Gastroesophageal sphincter (tissue), 4 donors: ENCODE measurements around the gene SH2D6. TPM values are rescaled to one million over a fixed set of nuclear protein-coding genes. Genes with fewer than 3 reads are reported as not detected.

ENCODE experiments used
- ATAC-seq: fragments of 150-250 bp; one replicate; pipeline ENCODE4 v1.9.1; 2016; ENCODE audit warnings: mild to moderate bottlenecking, moderate library complexity
- H3K27ac ChIP-seq, 4 donors: fragments of 200-600 bp; sonication (generic) in 3 of 4; 1 replicate in 3 of 4; 2 replicates in 1 of 4; pipeline ENCODE4 v1.5.1; 2016 to 2019
- H3K27me3 ChIP-seq: fragments of 200-600 bp; sonication (generic); one replicate; pipeline ENCODE4 v1.5.1; 2019
- H3K36me3 ChIP-seq, 2 donors: fragments of 200-600 bp; sonication (generic); one replicate each; pipeline ENCODE4 v1.5.1; 2019; ENCODE audit warnings: control low read depth in 1 of 2
- H3K4me1 ChIP-seq, 3 donors: fragments of 200-600 bp; sonication (generic); 1 replicate in 2 of 3; 2 replicates in 1 of 3; pipeline ENCODE4 v1.5.1; 2016 to 2019; ENCODE audit warnings: control low read depth in 2 of 3
- H3K4me3 ChIP-seq, 2 donors: fragments of 200-600 bp; sonication (generic); one replicate each; pipeline ENCODE4 v1.5.1; 2019; ENCODE audit warnings: mild to moderate bottlenecking in 1 of 2, moderate library complexity in 1 of 2
- H3K9me3 ChIP-seq, 3 donors: fragments of 200-600 bp; sonication (generic); one replicate each; pipeline ENCODE4 v1.5.1; 2017 to 2019; ENCODE audit warnings: control low read depth in 2 of 3
- CTCF ChIP-seq, 4 experiments: fragments of 200-600 bp in 2 of 4; fragments of 450-650 bp in 2 of 4; sonication (generic) in 1 of 4; IDR thresholded peaks; one replicate each; pipeline ENCODE4 v1.5.1; 2017 to 2019; ENCODE audit warnings: antibody characterized with exemption in 4 of 4, mild to moderate bottlenecking in 2 of 4, moderate library complexity in 2 of 4
- EP300 ChIP-seq: sonication (generic); formaldehyde crosslinking; IDR thresholded peaks from one replicate; pipeline ENCODE4 v1.6.1; 2017; ENCODE audit warnings: antibody characterized with exemption, mild to moderate bottlenecking
- POLR2A ChIP-seq, 2 donors: fragments of 450-650 bp; IDR thresholded peaks; one replicate each; pipeline ENCODE4 v1.6.1; 2017; ENCODE audit warnings: antibody characterized with exemption in 2 of 2, mild to moderate bottlenecking in 2 of 2, moderate library complexity in 1 of 2
- POLR2AphosphoS5 ChIP-seq: sonication (generic); formaldehyde crosslinking; IDR thresholded peaks from one replicate; pipeline ENCODE4 v1.6.1; 2017; ENCODE audit warnings: antibody characterized with exemption
- WGBS, 2 donors: methylation state at CpG; one replicate each; pipeline ENCODE4 v1.1.5; 2018; ENCODE audit warnings: low coverage in 1 of 2; 5-methylcytosine and 5-hydroxymethylcytosine counted together
- total RNA-seq, 4 donors: library from RNA; depleted of rRNA; stranded (reverse); fragments of >200 nt; gene quantifications; one replicate each; pipeline ENCODE4 v1.1.0, GENCODE V29; 2016

Gene SH2D6
- total RNA-seq, 4 donors from 2014 or later: not detected

GRCh38 chr2:85433511-85434089 is 15.1 kb downstream of the SH2D6 start:
- H3K9me3 ChIP-seq: no peaks in the 10 kb centered on the region
- peaks cover 3 to 65% (median 26%) of the 10 kb centered on the region in 3 donors for H3K4me1 ChIP-seq
- peak in 1 of 4 experiments; percentile 14 for TF ChIP-seq CTCF (IDR thresholded peaks at IDR 0.05)
- TF ChIP-seq POLR2AphosphoS5: peak; percentile 92
- no peak for TF ChIP-seq POLR2A (IDR thresholded peaks at IDR 0.05)
- TF ChIP-seq EP300: no peak
- no peaks in the 10 kb centered on the region for H3K36me3 ChIP-seq
- no peaks in the 10 kb centered on the region for H3K27me3 ChIP-seq
- H3K4me3 ChIP-seq: no peak overlapping the region
- H3K27ac ChIP-seq: peak overlapping the region in 3 of 4 donors; percentile 95 to 96 (median 96)
- peak; percentile 82 for ATAC-seq
- 38% methylated on average over 4 of the region's 6 CpGs; no CpG with 5 or more reads in 1 of the 2 donors for WGBS, 2 donors

DNA sequence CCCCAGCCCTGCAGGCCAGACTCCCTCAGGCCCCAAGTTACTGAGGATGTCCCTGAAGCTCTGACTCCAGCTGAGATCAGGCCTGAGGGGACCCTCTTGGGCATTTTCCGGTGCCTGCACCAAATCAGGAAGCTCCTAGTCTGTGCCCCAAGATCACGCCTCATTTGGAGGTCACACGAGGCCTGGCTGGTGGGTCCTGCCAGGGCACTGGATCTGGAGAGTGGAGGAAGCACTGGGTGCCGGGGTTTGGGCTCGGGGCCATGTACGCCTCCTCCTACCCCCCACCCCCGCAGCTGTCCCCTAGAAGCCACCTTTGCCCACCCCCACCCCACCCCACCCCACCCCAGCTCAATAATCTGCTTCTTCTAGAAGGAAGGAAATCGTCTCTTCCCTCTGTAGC is 16.2 kb downstream of the SH2D6 start:
- Histone ChIP-seq H3K27ac (peak overlapping the region in 3 of 4 donors; percentile 95 to 96 (median 96)), H3K4me3 (no peak overlapping the region), H3K9me3 (no peaks in the 10 kb centered on the region), H3K27me3 (no peaks in the 10 kb centered on the region), H3K4me1 (peaks cover 4 to 75% (median 29%) of the 10 kb centered on the region in 3 donors), H3K36me3 (no peaks in the 10 kb centered on the region)
- 60% methylated on average over 1 of the region's 8 CpGs; no CpG with 5 or more reads in 1 of the 2 donors for WGBS, 2 donors
- TF ChIP-seq CTCF (IDR thresholded peaks at IDR 0.05): no peak
- TF ChIP-seq EP300: no peak
- no peak for TF ChIP-seq POLR2AphosphoS5
- TF ChIP-seq POLR2A (IDR thresholded peaks at IDR 0.05): no peak
- ATAC-seq: no peak

- 98% methylated on average over 8 of the region's 21 CpGs; no CpG with 5 or more reads in 1 of the 2 donors for WGBS, 2 donors
- Histone ChIP-seq H3K4me1 (peaks cover 4 to 74% (median 29%) of the 10 kb centered on the region in 3 donors), H3K36me3 (no peaks in the 10 kb centered on the region), H3K27me3 (no peaks in the 10 kb centered on the region), H3K9me3 (no peaks in the 10 kb centered on the region), H3K27ac (peak overlapping the region in 3 of 4 donors; percentile 95 to 96 (median 96)), H3K4me3 (no peak overlapping the region)
- no peak for ATAC-seq
- no peak for TF ChIP-seq CTCF (IDR thresholded peaks at IDR 0.05)
- no peak for TF ChIP-seq POLR2A (IDR thresholded peaks at IDR 0.05)
- TF ChIP-seq EP300: no peak
- TF ChIP-seq POLR2AphosphoS5: no peak
These were observed 16.9 kb downstream of the SH2D6 start for GRCh38 chr2:85435220-85435958.

GRCh38 chr2:85435981-85436835 is 17.7 kb downstream of the SH2D6 start:
- WGBS, 2 donors: 91% methylated on average over 9 of the region's 16 CpGs; no CpG with 5 or more reads in 1 of the 2 donors
- Histone ChIP-seq H3K4me3 (no peak overlapping the region), H3K27ac (peak overlapping the region; percentile 91 to 96 (median 96)), H3K36me3 (no peaks in the 10 kb centered on the region), H3K27me3 (no peaks in the 10 kb centered on the region), H3K4me1 (peaks cover 4 to 68% (median 29%) of the 10 kb centered on the region in 3 donors), H3K9me3 (no peaks in the 10 kb centered on the region)
- no peak for TF ChIP-seq EP300
- no peak for TF ChIP-seq CTCF (IDR thresholded peaks at IDR 0.05)
- ATAC-seq: no peak
